ENCODE data around the gene SYNE2.

Gene SYNE2

GRCh38 chr14:63964113-63964512 is 111.3 kb downstream of the SYNE2 start:
- no peak for DNase-seq
- peaks cover 40% of the 10 kb centered on the region for H3K36me3 ChIP-seq (ENCODE audit: control insufficient read depth, insufficient read depth, low read length)
- no peaks in the 10 kb centered on the region for H3K4me1 ChIP-seq (ENCODE audit: control insufficient read depth, insufficient read depth, low read length, poor library complexity, severe bottlenecking)

GRCh38 chr14:63966407-63966806 is 113.6 kb downstream of the SYNE2 start:
- DNase-seq = no peak
- no peak overlapping the region for H3K27ac ChIP-seq (ENCODE audit: insufficient read depth, low read length, poor library complexity, severe bottlenecking)
- H3K4me3 ChIP-seq (ENCODE audit: insufficient read depth, low read depth, low read length, poor library complexity, severe bottlenecking) = no peak overlapping the region
- H3K9me3 ChIP-seq (ENCODE audit: control insufficient read depth, low read length) = no peaks in the 10 kb centered on the region
- H3K36me3 ChIP-seq (ENCODE audit: control insufficient read depth, insufficient read depth, low read length) = peaks cover 38% of the 10 kb centered on the region
- no peaks in the 10 kb centered on the region for H3K27me3 ChIP-seq (replicated peaks; ENCODE audit: control insufficient read depth, insufficient read depth, low read length, poor library complexity, severe bottlenecking)
- H3K4me1 ChIP-seq (ENCODE audit: control insufficient read depth, insufficient read depth, low read length, poor library complexity, severe bottlenecking) = no peaks in the 10 kb centered on the region

More at GRCh38 chr14:63964113-63964512, 111.3 kb downstream of the SYNE2 start:
- H3K27me3 ChIP-seq (replicated peaks; ENCODE audit: control insufficient read depth, insufficient read depth, low read length, poor library complexity, severe bottlenecking) = no peaks in the 10 kb centered on the region
- H3K4me3 ChIP-seq (ENCODE audit: insufficient read depth, low read depth, low read length, poor library complexity, severe bottlenecking) = no peak overlapping the region
- H3K9me3 ChIP-seq (ENCODE audit: control insufficient read depth, low read length) = no peaks in the 10 kb centered on the region
- no peak overlapping the region for H3K27ac ChIP-seq (ENCODE audit: insufficient read depth, low read length, poor library complexity, severe bottlenecking)

GRCh38 chr14:63972323-63972932 is 119.6 kb downstream of the SYNE2 start:
- Histone ChIP-seq H3K4me1 (ENCODE audit: control insufficient read depth, insufficient read depth, low read length, poor library complexity, severe bottlenecking) (no peaks in the 10 kb centered on the region), H3K4me3 (ENCODE audit: insufficient read depth, low read depth, low read length, poor library complexity, severe bottlenecking) (no peak overlapping the region), H3K27ac (ENCODE audit: insufficient read depth, low read length, poor library complexity, severe bottlenecking) (no peak overlapping the region), H3K9me3 (ENCODE audit: control insufficient read depth, low read length) (no peaks in the 10 kb centered on the region), H3K36me3 (ENCODE audit: control insufficient read depth, insufficient read depth, low read length) (peaks cover 30% of the 10 kb centered on the region), H3K27me3 (replicated peaks; ENCODE audit: control insufficient read depth, insufficient read depth, low read length, poor library complexity, severe bottlenecking) (no peaks in the 10 kb centered on the region)
- no peak for DNase-seq

GRCh38 chr14:63974176-63974575 is 121.4 kb downstream of the SYNE2 start:
- H3K36me3 ChIP-seq (ENCODE audit: control insufficient read depth, insufficient read depth, low read length) = peaks cover 28% of the 10 kb centered on the region
- DNase-seq = no peak
- H3K4me1 ChIP-seq (ENCODE audit: control insufficient read depth, insufficient read depth, low read length, poor library complexity, severe bottlenecking) = no peaks in the 10 kb centered on the region
- no peaks in the 10 kb centered on the region for H3K27me3 ChIP-seq (replicated peaks; ENCODE audit: control insufficient read depth, insufficient read depth, low read length, poor library complexity, severe bottlenecking)
- H3K9me3 ChIP-seq (ENCODE audit: control insufficient read depth, low read length) = no peaks in the 10 kb centered on the region
- no peak overlapping the region for H3K27ac ChIP-seq (ENCODE audit: insufficient read depth, low read length, poor library complexity, severe bottlenecking)
- H3K4me3 ChIP-seq (ENCODE audit: insufficient read depth, low read depth, low read length, poor library complexity, severe bottlenecking) = no peak overlapping the region

GRCh38 chr14:63981569-63981968 is 128.8 kb downstream of the SYNE2 start:
- Histone ChIP-seq H3K27me3 (replicated peaks; ENCODE audit: control insufficient read depth, insufficient read depth, low read length, poor library complexity, severe bottlenecking) (no peaks in the 10 kb centered on the region), H3K27ac (ENCODE audit: insufficient read depth, low read length, poor library complexity, severe bottlenecking) (no peak overlapping the region), H3K4me3 (ENCODE audit: insufficient read depth, low read depth, low read length, poor library complexity, severe bottlenecking) (no peak overlapping the region), H3K9me3 (ENCODE audit: control insufficient read depth, low read length) (no peaks in the 10 kb centered on the region), H3K36me3 (ENCODE audit: control insufficient read depth, insufficient read depth, low read length) (peaks cover 47% of the 10 kb centered on the region), H3K4me1 (ENCODE audit: control insufficient read depth, insufficient read depth, low read length, poor library complexity, severe bottlenecking) (no peaks in the 10 kb centered on the region)
- no peak for DNase-seq

GRCh38 chr14:63982156-63982555 is 129.4 kb downstream of the SYNE2 start:
- Histone ChIP-seq H3K4me1 (ENCODE audit: control insufficient read depth, insufficient read depth, low read length, poor library complexity, severe bottlenecking) (no peaks in the 10 kb centered on the region), H3K27ac (ENCODE audit: insufficient read depth, low read length, poor library complexity, severe bottlenecking) (no peak overlapping the region), H3K36me3 (ENCODE audit: control insufficient read depth, insufficient read depth, low read length) (peaks cover 44% of the 10 kb centered on the region), H3K27me3 (replicated peaks; ENCODE audit: control insufficient read depth, insufficient read depth, low read length, poor library complexity, severe bottlenecking) (no peaks in the 10 kb centered on the region), H3K4me3 (ENCODE audit: insufficient read depth, low read depth, low read length, poor library complexity, severe bottlenecking) (no peak overlapping the region), H3K9me3 (ENCODE audit: control insufficient read depth, low read length) (no peaks in the 10 kb centered on the region)
- no peak for DNase-seq

- peaks cover 44% of the 10 kb centered on the region for H3K36me3 ChIP-seq (ENCODE audit: control insufficient read depth, insufficient read depth, low read length)
- no peak for DNase-seq
- no peaks in the 10 kb centered on the region for H3K9me3 ChIP-seq (ENCODE audit: control insufficient read depth, low read length)
- no peak overlapping the region for H3K4me3 ChIP-seq (ENCODE audit: insufficient read depth, low read depth, low read length, poor library complexity, severe bottlenecking)
- no peak overlapping the region for H3K27ac ChIP-seq (ENCODE audit: insufficient read depth, low read length, poor library complexity, severe bottlenecking)
- no peaks in the 10 kb centered on the region for H3K4me1 ChIP-seq (ENCODE audit: control insufficient read depth, insufficient read depth, low read length, poor library complexity, severe bottlenecking)
- H3K27me3 ChIP-seq (replicated peaks; ENCODE audit: control insufficient read depth, insufficient read depth, low read length, poor library complexity, severe bottlenecking) = no peaks in the 10 kb centered on the region
Observed at GRCh38 chr14:63982629-63983028, 129.8 kb downstream of the SYNE2 start.

GRCh38 chr14:63986789-63987533 is 134.2 kb downstream of the SYNE2 start:
- Histone ChIP-seq H3K9me3 (ENCODE audit: control insufficient read depth, low read length) (no peaks in the 10 kb centered on the region), H3K4me3 (ENCODE audit: insufficient read depth, low read depth, low read length, poor library complexity, severe bottlenecking) (no peak overlapping the region), H3K36me3 (ENCODE audit: control insufficient read depth, insufficient read depth, low read length) (peaks cover 26% of the 10 kb centered on the region), H3K27ac (ENCODE audit: insufficient read depth, low read length, poor library complexity, severe bottlenecking) (no peak overlapping the region), H3K4me1 (ENCODE audit: control insufficient read depth, insufficient read depth, low read length, poor library complexity, severe bottlenecking) (no peaks in the 10 kb centered on the region), H3K27me3 (replicated peaks; ENCODE audit: control insufficient read depth, insufficient read depth, low read length, poor library complexity, severe bottlenecking) (no peaks in the 10 kb centered on the region)
- no peak for DNase-seq

- no peak for DNase-seq
- H3K9me3 ChIP-seq (ENCODE audit: control insufficient read depth, low read length) = no peaks in the 10 kb centered on the region
- no peaks in the 10 kb centered on the region for H3K4me1 ChIP-seq (ENCODE audit: control insufficient read depth, insufficient read depth, low read length, poor library complexity, severe bottlenecking)
- peaks cover 32% of the 10 kb centered on the region for H3K36me3 ChIP-seq (ENCODE audit: control insufficient read depth, insufficient read depth, low read length)
- H3K27ac ChIP-seq (ENCODE audit: insufficient read depth, low read length, poor library complexity, severe bottlenecking) = no peak overlapping the region
- no peak overlapping the region for H3K4me3 ChIP-seq (ENCODE audit: insufficient read depth, low read depth, low read length, poor library complexity, severe bottlenecking)
- no peaks in the 10 kb centered on the region for H3K27me3 ChIP-seq (replicated peaks; ENCODE audit: control insufficient read depth, insufficient read depth, low read length, poor library complexity, severe bottlenecking)
Observed at GRCh38 chr14:63988579-63988978, 135.8 kb downstream of the SYNE2 start.

- H3K9me3 ChIP-seq (ENCODE audit: control insufficient read depth, low read length) = no peaks in the 10 kb centered on the region
- peaks cover 40% of the 10 kb centered on the region for H3K36me3 ChIP-seq (ENCODE audit: control insufficient read depth, insufficient read depth, low read length)
- no peaks in the 10 kb centered on the region for H3K4me1 ChIP-seq (ENCODE audit: control insufficient read depth, insufficient read depth, low read length, poor library complexity, severe bottlenecking)
- H3K27ac ChIP-seq (ENCODE audit: insufficient read depth, low read length, poor library complexity, severe bottlenecking) = no peak overlapping the region
- H3K27me3 ChIP-seq (replicated peaks; ENCODE audit: control insufficient read depth, insufficient read depth, low read length, poor library complexity, severe bottlenecking) = no peaks in the 10 kb centered on the region
- DNase-seq = no peak
- H3K4me3 ChIP-seq (ENCODE audit: insufficient read depth, low read depth, low read length, poor library complexity, severe bottlenecking) = no peak overlapping the region
Observed at GRCh38 chr14:63991833-63992232, 139.0 kb downstream of the SYNE2 start.

Data from effector memory CD4-positive, alpha-beta T cell (primary cell).